Daoy (cell line): ENCODE data around the gene PCDHGA4. TPM values are rescaled to one million over a fixed set of nuclear protein-coding genes. Genes with fewer than 3 reads are reported as not detected.
"Not testable (repeated sequence)": the region's sequence is repeated elsewhere in the genome, so short reads cannot be mapped to it uniquely, and the experiment has no call there.

Source experiments
- DNase-seq: peaks from one replicate; pipeline ENCODE4 v3.0.0-alpha.2; 2015; ENCODE audit warnings: low read depth
- total RNA-seq: library from RNA; depleted of rRNA; stranded (reverse); fragments of >200 nt; shearing (Covaris generic); gene quantifications from 2 replicates; pipeline ENCODE4 v1.2.3, GENCODE V29; 2014

Gene PCDHGA4
- total RNA-seq, 1 experiment from 2014 or later = 0.63 TPM

GRCh38 chr5:141349917-141350619 lies 4.8 kb upstream of the PCDHGA4 start, which contains the start of gene PCDHGB1:
PCDHGB1 (plus strand) TSS chr5:141350099; CDS start chr5:141350261, 162 bp downstream.
- peak; percentile 73 for DNase-seq

DNA sequence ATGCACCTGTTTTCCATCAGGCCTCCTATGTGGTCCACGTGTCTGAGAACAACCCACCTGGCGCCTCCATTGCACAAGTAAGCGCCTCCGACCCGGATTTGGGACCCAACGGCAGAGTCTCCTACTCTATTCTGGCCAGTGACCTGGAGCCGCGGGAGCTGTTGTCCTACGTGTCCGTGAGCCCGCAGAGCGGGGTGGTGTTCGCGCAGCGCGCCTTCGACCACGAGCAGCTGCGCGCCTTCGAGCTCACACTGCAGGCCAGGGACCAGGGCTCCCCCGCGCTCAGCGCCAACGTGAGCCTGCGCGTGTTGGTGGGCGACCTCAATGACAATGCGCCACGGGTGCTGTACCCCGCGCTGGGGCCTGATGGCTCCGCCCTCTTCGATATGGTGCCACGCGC lies 3.2 kb upstream of the PCDHGA4 start:
- DNase-seq = no peak

DNA sequence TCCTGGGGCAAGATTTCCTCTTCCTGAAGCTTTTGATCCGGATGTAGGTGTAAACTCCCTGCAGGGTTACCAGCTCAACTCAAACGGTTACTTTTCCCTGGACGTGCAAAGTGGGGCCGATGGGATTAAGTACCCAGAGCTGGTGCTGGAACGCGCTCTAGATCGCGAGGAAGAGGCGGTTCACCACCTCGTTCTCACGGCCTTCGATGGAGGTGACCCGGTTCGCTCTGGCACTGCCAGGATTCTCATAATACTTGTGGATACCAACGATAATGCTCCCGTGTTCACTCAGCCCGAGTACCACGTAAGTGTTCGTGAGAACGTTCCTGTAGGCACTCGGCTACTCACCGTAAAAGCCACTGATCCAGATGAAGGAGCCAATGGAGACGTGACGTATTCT lies 820 bp downstream of the PCDHGA4 start:
- no peak for DNase-seq

DNA sequence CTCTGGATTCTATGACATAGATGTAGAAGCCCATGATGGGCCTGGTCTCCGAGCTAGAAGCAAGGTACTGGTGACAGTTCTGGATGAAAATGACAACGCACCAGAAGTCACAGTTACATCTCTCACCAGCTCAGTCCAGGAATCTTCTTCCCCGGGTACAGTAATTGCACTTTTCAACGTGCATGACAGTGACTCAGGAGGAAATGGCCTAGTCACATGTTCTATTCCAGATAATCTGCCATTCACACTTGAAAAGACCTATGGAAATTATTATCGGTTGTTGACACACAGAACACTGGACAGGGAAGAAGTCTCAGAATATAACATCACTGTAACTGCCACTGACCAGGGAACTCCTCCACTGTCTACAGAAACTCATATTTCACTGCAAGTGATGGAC lies 1.3 kb downstream of the PCDHGA4 start:
- DNase-seq = no peak

- DNase-seq = no peak
Measured at GRCh38 chr5:141356950-141357349, 2.1 kb downstream of the PCDHGA4 start.

DNA sequence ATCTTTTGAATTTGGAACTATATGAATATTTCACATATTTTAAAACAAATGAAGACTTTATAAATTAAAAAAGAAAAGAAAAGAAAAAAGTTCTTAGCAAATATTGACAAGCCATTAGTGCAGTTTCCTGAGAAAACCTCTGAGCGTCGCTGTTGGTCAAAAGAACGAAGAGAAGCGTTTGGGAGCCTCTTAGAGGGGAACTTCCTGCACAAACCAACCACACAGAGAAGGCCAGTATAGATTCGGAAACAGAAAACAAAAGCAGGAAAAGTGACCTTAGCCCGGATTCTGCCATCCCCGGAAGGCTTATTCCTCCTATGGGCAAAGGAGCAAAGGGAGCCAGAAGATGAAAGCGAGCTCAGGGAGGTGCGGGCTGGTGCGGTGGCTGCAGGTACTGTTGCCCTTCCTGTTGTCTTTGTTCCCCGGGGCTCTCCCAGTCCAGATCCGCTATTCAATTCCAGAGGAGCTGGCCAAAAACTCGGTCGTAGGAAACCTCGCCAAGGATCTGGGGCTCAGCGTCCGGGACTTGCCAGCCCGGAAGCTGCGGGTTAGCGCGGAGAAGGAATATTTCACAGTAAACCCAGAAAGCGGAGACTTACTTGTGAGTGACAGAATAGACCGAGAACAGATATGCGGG lies 5.1 kb downstream of the PCDHGA4 start, which contains the start of gene PCDHGB2:
Gene PCDHGB2 (plus strand): TSS at position 205 of the 637 bp plus-strand sequence. CDS start 142 bp downstream, at position 347.
- DNase-seq = peak; percentile 36

GRCh38 chr5:141360685-141361084 lies 5.9 kb downstream of the PCDHGA4 start:
- no peak for DNase-seq

- DNase-seq = no peak
Measured at GRCh38 chr5:141362719-141363118, 7.9 kb downstream of the PCDHGA4 start.

- no peak for DNase-seq
Measured at GRCh38 chr5:141363952-141364660, 9.3 kb downstream of the PCDHGA4 start, which contains the start of gene PCDHGA5. PCDHGA5 (plus strand) TSS chr5:141364162; CDS start chr5:141364331, 169 bp downstream.

- no peak for DNase-seq
Measured at GRCh38 chr5:141366016-141366896, 11.4 kb downstream of the PCDHGA4 start.

DNA sequence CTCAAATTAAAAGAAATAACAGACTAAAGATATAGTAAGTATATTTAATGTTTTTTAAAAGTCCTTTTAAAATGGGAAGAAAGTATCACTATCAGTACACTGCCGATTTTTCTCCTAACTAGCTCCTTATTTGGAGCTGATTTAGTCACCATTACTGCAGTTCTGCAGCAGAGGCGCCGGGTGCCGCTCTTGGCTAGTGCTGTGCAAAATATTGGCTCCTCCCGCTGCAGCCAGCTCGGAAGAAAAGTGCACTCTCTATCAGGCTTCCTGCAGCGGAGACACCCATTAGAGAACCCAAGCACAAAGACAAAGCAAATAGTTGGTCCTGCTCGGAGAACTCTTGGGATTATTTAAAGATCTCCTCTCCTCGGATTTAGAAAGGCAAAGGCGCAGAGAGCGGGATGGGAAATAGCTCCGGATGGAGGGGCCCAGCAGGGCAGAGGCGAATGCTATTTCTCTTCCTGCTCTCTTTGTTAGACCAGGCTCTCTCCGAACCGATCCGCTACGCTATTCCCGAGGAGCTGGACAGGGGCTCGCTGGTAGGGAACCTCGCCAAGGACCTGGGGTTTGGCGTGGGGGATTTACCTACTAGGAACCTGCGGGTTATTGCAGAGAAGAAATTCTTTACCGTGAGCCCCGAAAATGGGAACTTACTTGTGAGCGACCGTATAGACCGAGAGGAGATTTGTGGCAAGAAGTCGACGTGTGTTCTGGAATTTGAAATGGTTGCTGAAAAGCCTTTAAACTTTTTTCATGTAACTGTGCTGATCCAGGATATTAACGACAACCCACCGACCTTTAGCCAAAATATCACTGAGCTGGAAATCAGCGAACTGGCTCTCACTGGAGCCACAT lies 15.4 kb downstream of the PCDHGA4 start, which contains the start of gene PCDHGB3:
Gene PCDHGB3 (plus strand): TSS at position 249 of the 855 bp plus-strand sequence. CDS start 153 bp downstream, at position 402.
- DNase-seq = peak; percentile 50

DNA sequence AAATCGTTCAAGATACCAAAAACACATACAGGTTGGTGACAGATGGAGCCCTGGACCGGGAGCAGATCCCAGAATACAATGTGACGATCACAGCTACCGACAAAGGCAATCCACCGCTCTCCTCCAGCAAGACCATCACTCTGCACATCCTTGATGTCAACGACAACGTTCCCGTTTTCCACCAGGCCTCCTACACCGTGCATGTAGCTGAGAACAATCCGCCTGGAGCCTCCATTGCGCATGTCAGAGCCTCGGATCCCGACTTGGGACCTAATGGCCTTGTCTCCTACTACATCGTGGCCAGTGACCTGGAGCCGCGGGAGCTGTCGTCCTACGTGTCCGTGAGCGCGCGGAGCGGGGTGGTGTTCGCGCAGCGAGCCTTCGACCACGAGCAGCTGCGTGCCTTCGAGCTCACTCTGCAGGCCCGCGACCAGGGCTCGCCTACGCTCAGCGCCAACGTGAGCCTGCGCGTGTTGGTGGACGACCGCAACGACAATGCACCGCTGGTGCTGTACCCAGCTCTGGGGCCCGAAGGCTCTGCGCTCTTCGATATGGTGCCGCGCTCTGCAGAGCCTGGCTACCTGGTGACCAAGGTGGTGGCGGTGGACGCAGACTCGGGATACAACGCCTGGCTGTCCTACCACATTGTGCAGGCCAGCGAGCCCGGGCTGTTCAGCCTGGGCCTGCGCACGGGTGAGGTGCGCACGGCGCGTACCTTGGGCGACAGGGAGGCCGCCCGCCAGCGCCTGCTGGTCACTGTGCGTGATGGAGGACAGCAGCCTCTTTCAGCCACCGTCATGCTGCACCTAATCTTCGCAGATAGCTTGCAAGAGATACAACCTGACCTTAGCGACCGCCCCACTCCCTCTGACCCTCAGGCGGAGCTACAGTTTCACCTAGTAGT lies 17.0 kb downstream of the PCDHGA4 start:
- DNase-seq = no peak

GRCh38 chr5:141373673-141374317 lies 19.0 kb downstream of the PCDHGA4 start, which contains the start of gene PCDHGA6:
PCDHGA6 (plus strand) TSS chr5:141373891; CDS start chr5:141374084, 193 bp downstream.
- no peak for DNase-seq

DNA sequence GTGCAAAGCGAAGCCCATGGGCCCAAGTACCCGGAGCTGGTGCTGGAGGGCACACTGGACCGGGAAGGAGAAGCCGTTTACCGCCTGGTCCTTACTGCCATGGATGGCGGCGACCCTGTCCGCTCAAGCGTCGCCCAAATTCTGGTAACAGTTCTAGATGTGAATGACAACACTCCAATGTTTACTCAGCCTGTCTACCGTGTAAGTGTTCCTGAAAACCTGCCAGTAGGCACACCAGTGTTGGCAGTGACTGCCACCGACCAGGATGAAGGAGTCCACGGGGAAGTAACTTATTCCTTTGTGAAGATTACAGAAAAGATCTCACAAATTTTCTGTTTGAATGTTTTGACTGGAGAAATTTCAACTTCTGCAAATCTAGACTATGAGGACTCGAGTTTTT lies 19.8 kb downstream of the PCDHGA4 start:
- DNase-seq = no peak

GRCh38 chr5:141375444-141376155 lies 20.8 kb downstream of the PCDHGA4 start:
- DNase-seq = not testable (repeated sequence)

DNA sequence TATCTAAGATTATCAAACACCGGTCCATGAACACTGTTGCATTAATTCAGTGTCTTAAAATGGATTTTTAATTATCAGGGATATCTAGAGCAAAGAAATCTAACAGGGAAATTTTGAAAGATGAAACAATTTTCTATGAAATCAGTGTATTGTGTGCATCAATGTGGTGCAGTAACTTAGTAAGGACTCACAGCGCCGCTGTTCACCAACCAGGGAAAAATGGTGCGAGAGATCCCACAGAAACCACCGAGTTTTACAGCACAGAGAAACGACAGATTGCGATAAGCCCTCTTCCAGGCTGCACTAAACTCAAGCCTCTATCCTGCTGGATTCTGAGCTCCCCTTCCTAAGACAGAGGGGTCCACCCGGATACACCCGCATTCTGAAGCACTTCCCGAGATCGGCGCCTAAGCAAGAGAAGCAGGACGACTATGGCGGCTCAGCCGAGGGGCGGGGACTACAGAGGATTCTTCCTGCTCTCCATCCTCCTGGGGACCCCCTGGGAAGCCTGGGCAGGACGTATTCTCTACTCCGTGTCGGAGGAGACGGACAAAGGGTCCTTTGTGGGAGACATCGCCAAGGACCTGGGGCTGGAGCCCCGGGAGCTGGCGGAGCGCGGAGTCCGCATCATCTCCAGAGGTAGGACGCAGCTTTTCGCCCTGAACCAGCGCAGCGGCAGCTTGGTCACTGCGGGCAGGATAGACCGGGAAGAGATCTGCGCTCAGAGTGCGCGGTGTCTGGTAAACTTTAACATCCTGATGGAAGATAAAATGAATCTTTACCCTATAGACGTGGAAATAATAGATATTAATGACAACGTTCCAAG lies 27.9 kb downstream of the PCDHGA4 start, which contains the start of gene PCDHGA7:
Gene PCDHGA7 (plus strand): TSS at position 274 of the 826 bp plus-strand sequence. CDS start 158 bp downstream, at position 432.
- no peak for DNase-seq

- no peak for DNase-seq
Measured at GRCh38 chr5:141383345-141383744, 28.5 kb downstream of the PCDHGA4 start.
